Endothelial cell of umbilical vein (primary cell): ENCODE measurements around the gene RASAL2. TPM values are rescaled to one million over a fixed set of nuclear protein-coding genes. Genes with fewer than 3 reads are reported as not detected.

Source experiments
- BruUV-seq: library from RNA; stranded (reverse); fragments of 400-500 nt; replicated peaks from 2 replicates; lab custom pipeline; 2021; lab: Mats Ljungman, UMichigan
- CTCF ChIA-PET: fragments of 300-600, 350-600 bp; sonication (Branson Sonifier 250); formaldehyde crosslinking; loops from one replicate; lab custom pipeline; 2021; ENCODE audit warnings: antibody characterized with exemption, inconsistent platforms; lab: Charles Lee
- POLR2A ChIA-PET: fragments of 300-600, 350-600 bp; sonication (Branson Sonifier 250); formaldehyde crosslinking; loops from one replicate; lab custom pipeline; 2021; ENCODE audit warnings: antibody characterized with exemption, inconsistent platforms; lab: Charles Lee
- DNase-seq: peaks from one replicate; pipeline ENCODE4 v3.0.0-alpha.2; 2011; ENCODE audit warnings: low read depth, low spot score
- FAIRE-seq: peaks from 2 replicates; lab custom pipeline; 2011; peaks lifted over from hg19 to GRCh38; lab: Jason Lieb, UNC
- H2AFZ ChIP-seq: 2 replicates; pipeline ENCODE4 v1.6.0; 2012; ENCODE audit warnings: low read depth, low read length, control low read depth, inconsistent platforms
- H3K27ac ChIP-seq: 2 replicates; pipeline ENCODE4 v1.5.1; 2011; ENCODE audit warnings: low read depth, mild to moderate bottlenecking, control low read depth, low read length, moderate library complexity; ENCODE audit not compliant: insufficient read depth
- H3K27me3 ChIP-seq, 2 experiments: 2 replicates each; pipeline versions ENCODE4 v1.6.0 to v1.6.1; 2011; ENCODE audit warnings: low read length in 2 of 2, mixed read lengths in 1 of 2; ENCODE audit not compliant: control insufficient read depth in 2 of 2, insufficient read depth in 2 of 2
- H3K36me3 ChIP-seq, 2 experiments: 2 replicates in 1 of 2; 3 replicates in 1 of 2; pipeline ENCODE4 v1.5.1; 2011; ENCODE audit warnings: low read length in 2 of 2, mild to moderate bottlenecking in 1 of 2, moderate library complexity in 1 of 2; ENCODE audit not compliant: control insufficient read depth in 2 of 2, insufficient read depth in 2 of 2; ENCODE audit errors: extremely low read depth in 1 of 2
- H3K4me1 ChIP-seq: 3 replicates; pipeline ENCODE4 v1.5.1; 2011; ENCODE audit warnings: mild to moderate bottlenecking, low read length; ENCODE audit not compliant: control insufficient read depth, insufficient read depth; ENCODE audit errors: extremely low read depth
- H3K4me2 ChIP-seq: 2 replicates; pipeline ENCODE4 v1.6.1; 2011; ENCODE audit warnings: low read length, control low read depth, mixed read lengths; ENCODE audit not compliant: insufficient read depth
- H3K4me3 ChIP-seq, 3 experiments: fragments of 200-600 bp in 1 of 3; sonication (generic), shearing (Covaris generic) in 1 of 3; replicated peaks in 1 of 3; 2 replicates each; pipeline ENCODE4 v1.5.1; 2011 to 2016; ENCODE audit warnings: control low read depth in 3 of 3, low read length in 3 of 3, mild to moderate bottlenecking in 2 of 3, inconsistent platforms in 1 of 3, low read depth in 1 of 3, moderate library complexity in 1 of 3; ENCODE audit not compliant: insufficient read depth in 1 of 3
- H3K79me2 ChIP-seq: 2 replicates; pipeline ENCODE4 v1.6.0; 2012; ENCODE audit warnings: low read length, inconsistent platforms; ENCODE audit not compliant: control insufficient read depth, insufficient read depth
- H3K9ac ChIP-seq: replicated peaks from 2 replicates; pipeline ENCODE3; 2011; ENCODE audit warnings: low read length, control low read depth; ENCODE audit not compliant: insufficient read depth; ENCODE audit errors: extremely low read depth
- H3K9me1 ChIP-seq: replicated peaks from 3 replicates; pipeline ENCODE4 v1.6.0; 2011; ENCODE audit warnings: mild to moderate bottlenecking, low read length; ENCODE audit not compliant: control insufficient read depth, insufficient read depth; ENCODE audit errors: extremely low read depth
- H3K9me3 ChIP-seq: replicated peaks from 2 replicates; pipeline ENCODE4 v1.5.1; 2012; ENCODE audit warnings: low read length, inconsistent platforms; ENCODE audit not compliant: control insufficient read depth, insufficient read depth
- H4K20me1 ChIP-seq: replicated peaks from 2 replicates; pipeline ENCODE3; 2011; ENCODE audit warnings: mild to moderate bottlenecking, low read length; ENCODE audit not compliant: control insufficient read depth, insufficient read depth; ENCODE audit errors: extremely low read depth
- CTCF ChIP-seq, 2 donors: IDR thresholded peaks; 1 replicate in 1 of 2; 2 replicates in 1 of 2; pipeline ENCODE4 v1.5.1; 2011; ENCODE audit warnings: low read length in 2 of 2, mild to moderate bottlenecking in 2 of 2, moderate library complexity in 2 of 2, control low read depth in 1 of 2, inconsistent platforms in 1 of 2, low read depth in 1 of 2; ENCODE audit not compliant: insufficient read depth in 1 of 2; ENCODE audit errors: extremely low read depth in 1 of 2
- EZH2 ChIP-seq: IDR thresholded peaks from 2 replicates; pipeline ENCODE4 v1.6.1; 2012; ENCODE audit warnings: borderline replicate concordance, low read depth, mild to moderate bottlenecking, moderate library complexity, low read length, inconsistent platforms; ENCODE audit not compliant: severe bottlenecking
- GATA2 ChIP-seq: IDR thresholded peaks from 2 replicates; pipeline ENCODE4 v1.7.0; 2011; ENCODE audit warnings: low read depth, mild to moderate bottlenecking, moderate library complexity, mixed read lengths, low read length; ENCODE audit not compliant: insufficient read length, insufficient read depth
- JUN ChIP-seq: IDR thresholded peaks from 2 replicates; pipeline ENCODE4 v1.6.1; 2011; ENCODE audit warnings: borderline replicate concordance, low read depth; ENCODE audit not compliant: insufficient read length, insufficient read depth
- MYC ChIP-seq: IDR thresholded peaks from one replicate; pipeline ENCODE4 v1.6.1; 2011; ENCODE audit warnings: mild to moderate bottlenecking, low read depth, low read length
- POLR2A ChIP-seq: IDR thresholded peaks from 2 replicates; pipeline ENCODE4 v1.6.1; 2012; ENCODE audit warnings: low read depth, mild to moderate bottlenecking, control low read depth, low read length
- POLR2AphosphoS5 ChIP-seq: IDR thresholded peaks from 2 replicates; pipeline ENCODE4 v1.6.1; 2012; ENCODE audit warnings: low read depth, mild to moderate bottlenecking, control low read depth, low read length, moderate library complexity; ENCODE audit not compliant: insufficient read depth
- dilution Hi-C: fragments of 300-500 bp; cut with MboI; formaldehyde crosslinking; loops from one replicate; pipeline ENCODE4 v1.15.0; 2019; ENCODE audit warnings: low sequenced_read_pairs; ENCODE audit not compliant: extremely low pct_ligation_motif_present
- intact Hi-C: fragments of 100-400 bp; cut with micrococcal nuclease; formaldehyde crosslinking; loops from one replicate; pipeline ENCODE4 v1.10.0; 2022
- polyA plus RNA-seq, 4 experiments: library from polyadenylated mRNA; depleted of rRNA in 3 of 4; stranded (reverse) in 3 of 4; unstranded in 1 of 4; fragments of >200 nt; gene quantifications; 2 replicates each; pipeline versions ENCODE4 v1.2.1 to v1.2.3, GENCODE V29; 2011 to 2012; ENCODE audit warnings: missing spikeins in 1 of 4
- total RNA-seq: library from RNA; stranded (reverse); gene quantifications from 2 replicates; pipeline ENCODE4 v1.2.3, GENCODE V29; 2021
- TF ChIP-seq, protein P1 (sequence below): IDR thresholded peaks from 2 replicates; pipeline ENCODE4 v1.6.1; 2011; ENCODE audit not compliant: insufficient read depth, insufficient read length

RASAL2 gene
- total and polyA plus RNA-seq, 2 donors (not counting 3 experiments of a cell fraction or from before 2014, with no cell fraction given) = 12.5 to 15.5 TPM

DNA sequence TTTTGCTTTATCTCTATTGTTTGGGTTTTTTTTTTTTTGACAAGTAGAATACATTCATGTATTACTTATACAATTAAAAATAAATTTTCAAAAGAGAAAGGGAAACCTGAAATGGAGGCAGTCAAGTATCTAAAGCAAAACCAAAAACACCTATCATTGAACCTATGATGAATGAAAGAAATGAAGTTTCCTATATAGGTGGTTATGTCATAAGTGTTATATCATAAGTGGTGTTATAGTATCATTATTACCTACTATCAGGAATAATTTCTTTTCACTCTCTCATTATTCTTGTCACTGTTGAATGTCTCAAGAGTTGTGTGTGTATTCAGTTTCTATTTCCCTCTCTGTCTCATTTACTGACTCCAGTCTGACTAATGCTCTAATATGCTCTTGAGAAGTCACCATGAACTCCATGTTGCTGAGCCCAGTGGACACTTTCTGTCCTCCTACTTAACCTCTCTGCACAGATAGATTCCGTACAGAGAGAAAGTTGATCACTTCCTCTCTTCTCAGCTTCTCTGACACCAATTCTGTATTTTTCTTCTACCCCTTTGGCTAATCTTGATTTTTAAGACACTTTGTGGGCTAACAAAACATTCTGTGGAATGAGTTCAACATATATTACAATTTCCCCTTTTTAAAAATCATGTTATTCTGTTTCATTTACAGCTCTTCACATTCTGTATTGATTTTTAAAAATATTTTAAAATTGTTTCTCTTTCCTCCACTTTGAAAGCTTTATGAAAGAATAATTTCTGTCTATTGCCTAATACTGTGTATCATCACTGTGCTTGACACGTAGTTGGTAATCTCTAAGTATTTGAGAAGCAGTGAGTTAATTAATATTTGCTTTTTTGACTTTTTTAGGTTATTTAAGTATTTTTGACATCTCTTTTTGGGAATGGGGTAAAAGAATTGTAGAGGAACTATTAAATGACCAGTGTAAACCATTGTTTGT is 50.1 kb downstream of the RASAL2 start:
- ChIA-PET POLR2A (no interaction called here), CTCF (interaction anchor here (1.7 kb wide), 1 partner anchor 15 kb away, joined by 4 read pairs; no protein-coding TSS in a partner anchor)
- TF ChIP-seq, protein P1, sequence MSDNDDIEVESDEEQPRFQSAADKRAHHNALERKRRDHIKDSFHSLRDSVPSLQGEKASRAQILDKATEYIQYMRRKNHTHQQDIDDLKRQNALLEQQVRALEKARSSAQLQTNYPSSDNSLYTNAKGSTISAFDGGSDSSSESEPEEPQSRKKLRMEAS = no peak
- TF ChIP-seq GATA2 = no peak
- no peak for TF ChIP-seq POLR2A
- no peak for TF ChIP-seq CTCF (IDR thresholded peaks at IDR 0.05; ENCODE audit: extremely low read depth in 1 of 2, insufficient read depth in 1 of 2, low read depth in 1 of 2, low read length in 2 of 2)
- TF ChIP-seq POLR2AphosphoS5 = no peak
- TF ChIP-seq JUN = no peak
- no peak for TF ChIP-seq MYC
- TF ChIP-seq EZH2 = no peak
- dilution Hi-C loops (no loop called here), intact Hi-C loops (no loop called here)
- H3K9ac ChIP-seq = no peak overlapping the region
- no peaks in the 10 kb centered on the region for H3K4me1 ChIP-seq
- peaks cover 2% of the 10 kb centered on the region for H3K79me2 ChIP-seq
- H4K20me1 ChIP-seq = no peaks in the 10 kb centered on the region
- H3K4me2 ChIP-seq = no peak overlapping the region
- no peaks in the 10 kb centered on the region for H3K27me3 ChIP-seq
- no peaks in the 10 kb centered on the region for H3K9me3 ChIP-seq
- no peak for FAIRE-seq
- H3K9me1 ChIP-seq = no peaks in the 10 kb centered on the region
- H3K4me3 ChIP-seq = no peak overlapping the region
- BruUV-seq = no TSS peak
- H2AFZ ChIP-seq = no peak overlapping the region
- no peak for DNase-seq
- no peak overlapping the region for H3K27ac ChIP-seq
- no peaks in the 10 kb centered on the region for H3K36me3 ChIP-seq
